ENCODE data around the gene BABAM2. TPM values are rescaled to one million over a fixed set of nuclear protein-coding genes. Genes with fewer than 3 reads are reported as not detected.

BABAM2 gene
- total and polyA plus RNA-seq, 9 of the 15 experiments (the other 6 are each of a cell fraction or from before 2014, with no cell fraction given): 10.9 to 37.4 (median 25.6) TPM

DNA sequence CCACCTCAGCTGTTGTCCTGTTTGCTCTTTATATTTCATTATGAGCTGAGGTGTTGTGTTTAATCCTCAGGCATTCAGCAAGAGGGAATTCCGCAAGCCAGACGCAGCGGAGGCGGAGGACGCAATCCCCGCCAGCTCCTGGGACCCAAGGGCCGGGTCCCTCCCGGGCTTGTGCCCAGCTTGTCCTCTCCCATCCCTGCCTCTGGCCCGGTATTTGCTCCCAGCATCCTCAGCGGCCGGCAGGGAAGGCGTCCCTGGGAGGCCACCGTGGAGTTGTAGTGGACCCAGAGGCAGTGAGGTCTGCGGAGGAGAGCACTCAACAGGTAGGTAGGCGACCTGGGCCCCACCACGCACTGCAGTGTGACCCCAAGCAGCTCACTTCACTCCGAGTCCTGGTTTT lies 459.7 kb downstream of the BABAM2 start:
- Histone ChIP-seq H3K9me1 (ENCODE audit: control insufficient read depth, insufficient read depth, low read length) (no peaks in the 10 kb centered on the region), H3K4me3 (no peak overlapping the region), H3K4me1 (replicated peaks in 1 of 2; ENCODE audit: control insufficient read depth in 2 of 2, insufficient read depth in 2 of 2, low read length in 2 of 2) (peaks cover 7 to 42% of the 10 kb centered on the region in 2 experiments), H3K27me3 (ENCODE audit: control insufficient read depth in 2 of 2, insufficient read depth in 2 of 2, low read length in 2 of 2) (no peaks in the 10 kb centered on the region), H3K27ac (ENCODE audit: extremely low read depth, low read depth, low read length) (no peak overlapping the region), H3K9ac (ENCODE audit: insufficient read depth in 1 of 2, low read depth in 2 of 2, low read length in 2 of 2) (no peak overlapping the region; a peak in 1 of 4 replicates), H4K20me1 (replicated peaks; ENCODE audit: control insufficient read depth, insufficient read depth, low read length) (no peaks in the 10 kb centered on the region), H3K4me2 (ENCODE audit: insufficient read depth, low read length) (no peak overlapping the region), H3K9me3 (replicated peaks; ENCODE audit: control insufficient read depth, insufficient read depth, low read depth, low read length) (no peaks in the 10 kb centered on the region), H3K36me3 (ENCODE audit: control insufficient read depth, insufficient read depth, low read length) (no peaks in the 10 kb centered on the region), H2AFZ (ENCODE audit: low read depth, low read length) (no peak overlapping the region), H3K79me2 (ENCODE audit: control insufficient read depth, insufficient read depth, low read length) (no peaks in the 10 kb centered on the region)
- no TSS peak for BruUV-seq (replicated peaks)
- ChIA-PET POLR2A (interaction anchor here (0.6 to 1.8 kb wide), 4 partner anchors 9 to 129 kb away, joined by 3 to 6 read pairs (median 4); no protein-coding TSS in a partner anchor), CTCF (ENCODE audit: low intra/inter-chr PET ratio) (no interaction called here)
- TF ChIP-seq HLTF (IDR thresholded peaks at IDR 0.05) (no peak), KLF6 (CRISPR knock-in tag; IDR thresholded peaks at IDR 0.05; ENCODE audit: borderline replicate concordance) (no peak), CBFA2T3 (IDR thresholded peaks at IDR 0.05) (no peak), E4F1 (CRISPR knock-in tag; IDR thresholded peaks at IDR 0.05; ENCODE audit: borderline replicate concordance) (no peak), ZNF354B (CRISPR knock-in tag; IDR thresholded peaks at IDR 0.05) (no peak), ARID2 (IDR thresholded peaks at IDR 0.05) (no peak), ZNF696 (CRISPR knock-in tag; conservative IDR thresholded peaks at IDR 0.05) (no peak), GMEB1 (CRISPR knock-in tag; IDR thresholded peaks at IDR 0.05) (no peak), BMI1 (IDR thresholded peaks at IDR 0.05; ENCODE audit: low read length) (no peak), CEBPG (CRISPR knock-in tag; IDR thresholded peaks at IDR 0.05) (no peak), CEBPG (tag; conservative IDR thresholded peaks at IDR 0.05 in 1 of 2, IDR thresholded peaks at IDR 0.05 in 1 of 2) (no peak), NONO (IDR thresholded peaks at IDR 0.05; ENCODE audit: low read depth in 2 of 2, low read length in 1 of 2) (no peak), HOXB6 (CRISPR knock-in tag; IDR thresholded peaks at IDR 0.05; ENCODE audit: borderline replicate concordance) (no peak), RUNX1 (IDR thresholded peaks at IDR 0.05; ENCODE audit: low read depth) (no peak), EHMT2 (IDR thresholded peaks at IDR 0.05) (no peak), BHLHE40 (IDR thresholded peaks at IDR 0.05; ENCODE audit: low read length) (no peak)
- TF ChIP-seq, protein P1, sequence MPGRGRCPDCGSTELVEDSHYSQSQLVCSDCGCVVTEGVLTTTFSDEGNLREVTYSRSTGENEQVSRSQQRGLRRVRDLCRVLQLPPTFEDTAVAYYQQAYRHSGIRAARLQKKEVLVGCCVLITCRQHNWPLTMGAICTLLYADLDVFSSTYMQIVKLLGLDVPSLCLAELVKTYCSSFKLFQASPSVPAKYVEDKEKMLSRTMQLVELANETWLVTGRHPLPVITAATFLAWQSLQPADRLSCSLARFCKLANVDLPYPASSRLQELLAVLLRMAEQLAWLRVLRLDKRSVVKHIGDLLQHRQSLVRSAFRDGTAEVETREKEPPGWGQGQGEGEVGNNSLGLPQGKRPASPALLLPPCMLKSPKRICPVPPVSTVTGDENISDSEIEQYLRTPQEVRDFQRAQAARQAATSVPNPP (IDR thresholded peaks at IDR 0.05; ENCODE audit: borderline replicate concordance, insufficient read depth, insufficient read length): no peak
- in situ Hi-C loops (cut with MboI) (no loop called here), intact Hi-C loops (cut with micrococcal nuclease) (no loop called here)
- WGBS (ENCODE audit: insufficient coverage, low coverage, missing lambda C conversion rate): 77% methylated on average over 17 of the region's 17 CpGs
- DNase-seq (ENCODE audit: extremely low read depth in 1 of 4, low spot score in 3 of 4) (no peak), ATAC-seq (no peak), FAIRE-seq (no peak)
